Lung (tissue), 12 donors: ENCODE measurements around the gene ARHGAP15. TPM values are rescaled to one million over a fixed set of nuclear protein-coding genes. Genes with fewer than 3 reads are reported as not detected.

ENCODE experiments used
- ATAC-seq: fragments of 200-7000 bp; cut with Tn5 transposase; one replicate; pipeline ENCODE4 v1.9.1; 2020; ENCODE audit warnings: moderate number of reproducible peaks; ENCODE audit not compliant: insufficient read depth, low FRiP score
- DNase-seq, 3 donors: peaks; one replicate each; pipeline ENCODE4 v3.0.0-alpha.2; 2013 to 2017
- H3K27ac ChIP-seq, 2 donors: one replicate each; pipeline ENCODE4 v1.5.1; 2013; ENCODE audit warnings: mild to moderate bottlenecking in 2 of 2, moderate library complexity in 2 of 2, control low read depth in 1 of 2, inconsistent platforms in 1 of 2, low read depth in 1 of 2, low read length in 1 of 2
- H3K27me3 ChIP-seq, 3 donors: one replicate each; pipeline ENCODE4 v1.5.1; 2013; ENCODE audit warnings: low read length in 2 of 3; ENCODE audit not compliant: control insufficient read depth in 3 of 3, insufficient read depth in 3 of 3
- H3K36me3 ChIP-seq, 4 donors: one replicate each; pipeline ENCODE4 v1.5.1; 2013; ENCODE audit warnings: low read length in 4 of 4, mild to moderate bottlenecking in 1 of 4, moderate library complexity in 1 of 4; ENCODE audit not compliant: control insufficient read depth in 4 of 4, insufficient read depth in 4 of 4
- H3K4me1 ChIP-seq, 5 donors: one replicate each; pipeline ENCODE4 v1.5.1; 2013; ENCODE audit warnings: low read length in 5 of 5, mild to moderate bottlenecking in 2 of 5, moderate library complexity in 1 of 5; ENCODE audit not compliant: control insufficient read depth in 5 of 5, insufficient read depth in 5 of 5
- H3K4me3 ChIP-seq: one replicate; pipeline ENCODE4 v1.5.1; 2013; ENCODE audit warnings: mild to moderate bottlenecking, control low read depth, moderate library complexity
- H3K9ac ChIP-seq, 2 donors: one replicate each; pipeline ENCODE4 v1.5.1; 2013; ENCODE audit warnings: low read length in 2 of 2, control low read depth in 1 of 2; ENCODE audit not compliant: insufficient read depth in 1 of 2
- H3K9me3 ChIP-seq, 4 donors: one replicate each; pipeline ENCODE4 v1.5.1; 2013; ENCODE audit warnings: low read length in 3 of 4, mild to moderate bottlenecking in 1 of 4, moderate library complexity in 1 of 4; ENCODE audit not compliant: control insufficient read depth in 4 of 4, insufficient read depth in 3 of 4
- WGBS, 2 donors: extraction: QIAGEN DNeasy Blood & Tissue Kit; methylation state at CpG; one replicate each; pipeline ENCODE4 v1.1.7; 2013; 5-methylcytosine and 5-hydroxymethylcytosine counted together
- polyA plus RNA-seq, 2 donors: library from polyadenylated mRNA; stranded (reverse); fragments of 200-250 nt; gene quantifications; one replicate each; pipeline ENCODE4 v1.2.1, GENCODE V29; 2013
- total RNA-seq, 2 donors: library from RNA; depleted of rRNA in 1 of 2; stranded (reverse); fragments of >200 nt in 1 of 2; gene quantifications; one replicate each; pipeline ENCODE4 v1.2.1, GENCODE V29; 2014 to 2021
- TF ChIP-seq, protein P1 (sequence below): IDR thresholded peaks from 2 replicates; pipeline ENCODE4 v1.5.1; 2012; ENCODE audit warnings: mild to moderate bottlenecking; ENCODE audit errors: control extremely low read depth, extremely low read depth
- donor health status: control.
- donor health status: control.
- donor health status: Bipolar disorder and iron deficiency.
- donor health status: healthy.
- donor health status: DM: yes; HTN: yes; CAD: no.

ARHGAP15 gene
- total and polyA plus RNA-seq, 4 donors, result 5.9 to 74.3 (median 13.2) TPM

GRCh38 chr2:143375384-143375880, 246.2 kb downstream of the ARHGAP15 start:
- H3K9ac ChIP-seq, result no peak overlapping the region
- no peak overlapping the region for H3K4me3 ChIP-seq
- H3K27me3 ChIP-seq, result no peaks in the 10 kb centered on the region
- H3K9me3 ChIP-seq, result no peaks in the 10 kb centered on the region
- DNase-seq (peak in 2 of 3 donors; percentile 27 to 42), ATAC-seq (no peak)
- no peak overlapping the region for H3K27ac ChIP-seq
- no peaks in the 10 kb centered on the region for H3K36me3 ChIP-seq
- TF ChIP-seq, protein P1, sequence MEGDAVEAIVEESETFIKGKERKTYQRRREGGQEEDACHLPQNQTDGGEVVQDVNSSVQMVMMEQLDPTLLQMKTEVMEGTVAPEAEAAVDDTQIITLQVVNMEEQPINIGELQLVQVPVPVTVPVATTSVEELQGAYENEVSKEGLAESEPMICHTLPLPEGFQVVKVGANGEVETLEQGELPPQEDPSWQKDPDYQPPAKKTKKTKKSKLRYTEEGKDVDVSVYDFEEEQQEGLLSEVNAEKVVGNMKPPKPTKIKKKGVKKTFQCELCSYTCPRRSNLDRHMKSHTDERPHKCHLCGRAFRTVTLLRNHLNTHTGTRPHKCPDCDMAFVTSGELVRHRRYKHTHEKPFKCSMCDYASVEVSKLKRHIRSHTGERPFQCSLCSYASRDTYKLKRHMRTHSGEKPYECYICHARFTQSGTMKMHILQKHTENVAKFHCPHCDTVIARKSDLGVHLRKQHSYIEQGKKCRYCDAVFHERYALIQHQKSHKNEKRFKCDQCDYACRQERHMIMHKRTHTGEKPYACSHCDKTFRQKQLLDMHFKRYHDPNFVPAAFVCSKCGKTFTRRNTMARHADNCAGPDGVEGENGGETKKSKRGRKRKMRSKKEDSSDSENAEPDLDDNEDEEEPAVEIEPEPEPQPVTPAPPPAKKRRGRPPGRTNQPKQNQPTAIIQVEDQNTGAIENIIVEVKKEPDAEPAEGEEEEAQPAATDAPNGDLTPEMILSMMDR, result no peak
- WGBS, 2 donors, result 73 to 86% methylated on average over 3 of the region's 3 CpGs
- no peaks in the 10 kb centered on the region for H3K4me1 ChIP-seq

DNA sequence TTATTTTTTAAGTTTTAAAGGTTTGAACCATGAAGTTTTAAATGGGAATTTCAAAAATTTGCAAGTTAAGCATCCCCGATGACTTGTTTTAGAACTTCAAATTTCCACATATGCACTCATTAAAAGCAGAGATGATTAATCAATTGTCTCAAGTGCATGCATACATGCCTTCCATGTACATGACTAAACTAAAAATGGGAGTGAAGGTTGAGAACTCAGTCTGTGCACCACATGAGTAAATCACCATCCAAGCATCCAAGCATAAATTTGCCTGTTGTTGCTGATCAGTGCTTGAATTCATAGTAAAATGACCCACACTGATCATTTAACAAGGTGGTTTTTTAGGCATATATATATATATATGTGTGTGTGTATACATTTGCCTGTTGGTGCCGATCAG, 249.8 kb downstream of the ARHGAP15 start:
- H3K36me3 ChIP-seq, result no peaks in the 10 kb centered on the region
- 93 to 98% methylated on average over 2 of the region's 2 CpGs for WGBS, 2 donors
- DNase-seq (no peak), ATAC-seq (no peak)
- no peak overlapping the region for H3K9ac ChIP-seq
- TF ChIP-seq, protein P1, result no peak
- H3K9me3 ChIP-seq, result no peaks in the 10 kb centered on the region
- H3K4me1 ChIP-seq, result no peaks in the 10 kb centered on the region
- H3K27me3 ChIP-seq, result no peaks in the 10 kb centered on the region
- H3K4me3 ChIP-seq, result no peak overlapping the region
- H3K27ac ChIP-seq, result no peak overlapping the region

DNA sequence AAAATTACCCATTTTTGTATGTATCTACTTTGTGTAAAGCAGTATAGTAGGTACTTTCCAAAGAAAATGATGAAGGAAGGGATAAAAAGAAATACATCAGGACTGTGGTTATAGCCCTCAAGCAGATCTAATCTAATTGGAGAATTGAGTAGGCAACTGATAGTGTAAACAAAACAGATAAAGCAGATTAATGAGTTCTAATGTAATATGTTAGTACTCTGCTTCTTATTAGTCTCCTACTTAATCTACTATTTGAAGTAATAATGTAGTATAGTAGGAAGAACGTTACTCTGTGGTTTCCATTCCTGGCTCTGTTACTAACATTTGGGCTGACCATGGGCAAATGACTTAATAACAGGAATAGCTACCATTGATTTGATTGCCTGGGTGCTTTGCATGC, 250.7 kb downstream of the ARHGAP15 start:
- 81 to 88% methylated on average over 1 of the region's 1 CpG for WGBS, 2 donors
- TF ChIP-seq, protein P1, result no peak
- Histone ChIP-seq H3K9ac (no peak overlapping the region), H3K4me3 (no peak overlapping the region), H3K36me3 (no peaks in the 10 kb centered on the region), H3K27ac (no peak overlapping the region), H3K9me3 (no peaks in the 10 kb centered on the region), H3K4me1 (no peaks in the 10 kb centered on the region), H3K27me3 (no peaks in the 10 kb centered on the region)
- no peak for DNase-seq
- ATAC-seq, result no peak

- no peak for ATAC-seq
- Histone ChIP-seq H3K4me1 (no peaks in the 10 kb centered on the region), H3K27me3 (no peaks in the 10 kb centered on the region), H3K4me3 (no peak overlapping the region), H3K36me3 (no peaks in the 10 kb centered on the region), H3K9me3 (no peaks in the 10 kb centered on the region), H3K9ac (no peak overlapping the region), H3K27ac (no peak overlapping the region)
- no peak for DNase-seq
- TF ChIP-seq, protein P1, result no peak
- 89 to 93% methylated on average over 8 of the region's 8 CpGs for WGBS, 2 donors
These were observed 253.4 kb downstream of the ARHGAP15 start for GRCh38 chr2:143382573-143382972.
